HepG2 (cell line): ENCODE measurements around the gene CIART. TPM values are rescaled to one million over a fixed set of nuclear protein-coding genes. Genes with fewer than 3 reads are reported as not detected.

Source experiments
- ATF1 ChIP-seq: IDR thresholded peaks from 2 replicates; pipeline ENCODE4 v1.6.1; 2016; ENCODE audit warnings: mild to moderate bottlenecking, control low read depth
- EZH2 ChIP-seq: conservative IDR thresholded peaks from 2 replicates; pipeline ENCODE4 v1.6.1; 2012; ENCODE audit warnings: mild to moderate bottlenecking, low read depth, low read length, moderate library complexity
- HNF1A ChIP-seq, 2 experiments: sonication (generic) in 1 of 2; formaldehyde crosslinking in 1 of 2; IDR thresholded peaks; 2 replicates each; pipeline versions ENCODE4 v1.4.0 to v1.6.1; 2016 to 2020; ENCODE audit warnings: borderline replicate concordance in 1 of 2, low read depth in 1 of 2, mild to moderate bottlenecking in 1 of 2, missing genetic modification reagents in 1 of 2
- HNRNPL ChIP-seq: fragments of 200-400 bp; formaldehyde crosslinking; IDR thresholded peaks from 2 replicates; pipeline ENCODE4 v1.6.1; 2017; ENCODE audit warnings: mild to moderate bottlenecking, low read depth, low read length
- IKZF1 ChIP-seq: fragments of 450-650 bp; IDR thresholded peaks from 2 replicates; pipeline ENCODE4 v1.7.1; 2016
- TFAP4 ChIP-seq: sonication (generic); IDR thresholded peaks from 2 replicates; pipeline ENCODE4 v1.6.1; 2016; ENCODE audit warnings: low read depth, borderline replicate concordance
- ZBTB26 ChIP-seq: IDR thresholded peaks from 2 replicates; pipeline ENCODE4 v1.6.1; 2016; ENCODE audit warnings: missing compliant biosample characterization, missing genetic modification reagents, borderline replicate concordance
- ZBTB40 ChIP-seq, 2 experiments: fragments of 450-650 bp in 1 of 2; sonication (generic) in 1 of 2; formaldehyde crosslinking in 1 of 2; IDR thresholded peaks; 2 replicates each; pipeline versions ENCODE4 v1.6.1 to v1.8.0; 2016 to 2022; ENCODE audit warnings: antibody characterized with exemption in 1 of 2, mild to moderate bottlenecking in 1 of 2, missing genetic modification reagents in 1 of 2
- ZNF235 ChIP-seq: sonication (generic); formaldehyde crosslinking; IDR thresholded peaks from 2 replicates; pipeline ENCODE4 v1.8.1; 2023; ENCODE audit warnings: mild to moderate bottlenecking, missing genetic modification reagents, borderline replicate concordance
- ZNF329 ChIP-seq: sonication (generic); formaldehyde crosslinking; IDR thresholded peaks from 2 replicates; pipeline ENCODE4 v1.9.0; 2021; ENCODE audit warnings: low read depth, mild to moderate bottlenecking, missing genetic modification reagents
- ZSCAN30 ChIP-seq: sonication (generic); formaldehyde crosslinking; IDR thresholded peaks from 2 replicates; pipeline ENCODE4 v1.5.0; 2020; ENCODE audit warnings: mild to moderate bottlenecking, missing genetic modification reagents
- polyA plus RNA-seq, 8 experiments: library from polyadenylated mRNA; depleted of rRNA in 3 of 8; stranded (reverse) in 7 of 8; unstranded in 1 of 8; fragments of >200 nt; fragmentation: Illumina TruSeq in 4 of 8; extraction: Trizol in 4 of 8; gene quantifications; 2 replicates each; pipeline versions ENCODE4 v1.2.1 to v1.2.3, GENCODE V29; 2011 to 2016; ENCODE audit warnings: low read depth in 4 of 8, missing spikeins in 1 of 8, mixed read lengths in 1 of 8; ENCODE audit not compliant: insufficient read depth in 1 of 8
- total RNA-seq, 5 experiments: library from RNA; depleted of rRNA; stranded (reverse); fragments of >200 nt; fragmentation: Illumina TruSeq; extraction: Trizol; gene quantifications; 2 replicates each; pipeline ENCODE4 v1.2.3, GENCODE V29; 2016; ENCODE audit warnings: low read depth in 1 of 5

Gene CIART
- total and polyA plus RNA-seq, 2 of the 13 experiments (the other 11 are each of a cell fraction or from before 2014, with no cell fraction given), result 0.58 TPM; not detected in 1

GRCh38 chr1:150234566-150235293, 47.6 kb upstream of the CIART start (continued):
- TF ChIP-seq ZBTB40 (IDR thresholded peaks at IDR 0.05) (no peak), ZBTB40 (CRISPR knock-in tag; IDR thresholded peaks at IDR 0.05) (peak; percentile 48; the same call in 1 of the 2 replicates), ATF1 (CRISPR knock-in tag) (no peak), ZNF329 (CRISPR knock-in tag) (0 out of 2 replicates have a peak, but pooled peaks have one; percentile 66), HNF1A (IDR thresholded peaks at IDR 0.05; ENCODE audit: low read depth) (no peak), HNF1A (CRISPR knock-in tag; IDR thresholded peaks at IDR 0.05; ENCODE audit: borderline replicate concordance) (no peak), ZNF235 (CRISPR knock-in tag) (no peak), TFAP4 (no peak), EZH2 (no peak), ZBTB26 (CRISPR knock-in tag) (peak; percentile 21; the same call in 1 of the 2 replicates), ZSCAN30 (CRISPR knock-in tag) (no peak), IKZF1 (no peak), HNRNPL (0 out of 2 replicates have a peak, but pooled peaks have one; percentile 36)
